ES-I3 (cell line): ENCODE data around the gene CCDC88B.
"Not testable (repeated sequence)": the region's sequence is repeated elsewhere in the genome, so short reads cannot be mapped to it uniquely, and the experiment has no call there.

Experiments used
- H3K36me3 ChIP-seq: 2 replicates; pipeline ENCODE4 v1.6.1; 2013; ENCODE audit warnings: mild to moderate bottlenecking, low read length, control low read depth, moderate library complexity; ENCODE audit not compliant: insufficient read depth
- H3K4me1 ChIP-seq: 2 replicates; pipeline ENCODE4 v1.6.1; 2013; ENCODE audit warnings: mild to moderate bottlenecking, control low read depth, low read length; ENCODE audit not compliant: insufficient read depth
- H3K9ac ChIP-seq: 2 replicates; pipeline ENCODE4 v1.6.1; 2013; ENCODE audit warnings: low read depth, mild to moderate bottlenecking, low read length, moderate library complexity
- H3K9me3 ChIP-seq: 2 replicates; pipeline ENCODE4 v1.6.1; 2013; ENCODE audit warnings: mild to moderate bottlenecking, low read length, moderate library complexity; ENCODE audit not compliant: control insufficient read depth, insufficient read depth

Gene CCDC88B

DNA sequence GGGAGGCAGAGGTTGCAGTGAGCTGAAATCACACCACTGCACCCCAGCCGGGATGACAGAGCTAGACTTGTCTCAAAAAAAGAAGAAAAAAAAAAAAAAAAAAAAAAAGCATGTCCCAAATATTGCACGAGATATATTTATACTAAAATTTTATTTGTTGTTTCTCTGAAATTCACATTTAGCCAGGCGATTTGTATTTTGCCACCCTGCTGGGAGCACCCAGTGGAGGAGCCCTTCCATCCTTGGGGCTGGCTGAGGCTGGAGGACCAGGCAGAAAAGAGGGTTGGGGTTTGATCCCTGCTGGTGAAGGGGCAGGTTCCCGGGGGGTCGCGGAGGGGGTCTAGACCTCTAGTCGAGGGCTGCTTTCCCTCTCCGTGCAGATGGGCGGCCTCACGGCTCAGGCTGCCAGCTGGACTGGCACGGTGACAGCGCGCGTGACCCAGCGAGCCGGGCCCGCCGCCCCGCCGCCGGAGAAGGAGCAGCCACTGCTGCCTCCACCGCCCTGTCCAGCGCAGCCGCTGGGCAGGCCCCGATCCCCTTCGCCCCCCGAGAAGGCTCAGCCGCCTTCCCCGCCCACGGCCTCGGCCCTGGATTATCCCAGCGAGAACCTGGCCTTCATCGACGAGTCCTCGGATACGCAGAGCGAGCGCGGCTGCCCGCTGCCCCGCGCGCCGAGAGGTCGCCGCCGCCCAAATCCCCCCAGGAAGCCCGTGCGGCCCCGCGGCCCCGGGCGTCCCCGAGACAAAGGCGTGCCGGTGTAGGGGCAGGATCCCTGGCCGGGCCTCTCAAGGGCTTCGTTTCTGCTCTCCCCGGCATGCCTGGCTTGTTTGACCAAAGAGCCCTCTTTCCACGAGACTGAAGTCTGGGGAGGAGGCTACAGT lies 40.8 kb upstream of the CCDC88B start:
- no peaks in the 10 kb centered on the region; the same call in 1 of the 2 replicates for H3K9me3 ChIP-seq
- H3K36me3 ChIP-seq, result no peaks in the 10 kb centered on the region
- H3K9ac ChIP-seq, result peak overlapping the region; percentile 64
- peaks cover 3% of the 10 kb centered on the region; the same call in 1 of the 2 replicates for H3K4me1 ChIP-seq

DNA sequence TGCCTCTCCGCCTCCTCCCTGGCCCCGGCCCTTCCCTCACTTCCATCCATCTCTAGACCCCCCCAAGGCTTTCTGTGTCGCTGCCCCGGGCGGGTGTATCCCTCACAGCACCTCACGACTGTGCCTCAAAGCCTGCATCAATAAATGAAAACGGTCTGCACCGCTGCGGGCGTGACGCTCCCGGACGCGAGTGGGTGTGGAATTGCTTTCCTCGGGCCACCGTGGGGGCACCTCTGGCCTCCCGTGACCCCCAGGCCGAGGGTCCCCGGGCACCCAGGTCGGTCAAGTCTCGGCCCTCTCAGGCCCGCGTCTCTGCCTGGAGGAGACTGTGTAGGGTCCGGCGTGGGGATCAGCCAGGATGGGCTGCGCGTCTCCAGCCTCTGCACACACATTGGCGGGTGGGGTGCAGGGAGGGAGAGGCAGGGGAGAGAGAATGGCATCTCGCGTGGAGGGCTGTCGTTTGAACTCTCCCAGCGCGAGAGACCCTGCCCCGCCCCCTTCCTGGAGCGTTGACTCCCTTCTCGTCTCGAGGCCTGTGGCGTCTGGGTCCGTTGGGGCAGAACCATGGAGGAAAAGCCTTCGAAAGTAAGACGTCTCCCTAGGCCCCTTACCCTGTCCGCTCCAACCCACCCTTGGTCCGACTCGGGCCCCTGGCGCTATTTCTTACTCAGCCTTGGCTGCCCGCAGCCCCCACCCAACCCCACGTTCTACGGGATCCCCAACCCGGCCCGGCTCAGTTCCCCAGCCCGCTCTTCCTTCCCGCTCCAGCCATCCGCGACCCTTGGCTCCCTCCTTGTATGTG lies 40.0 kb upstream of the CCDC88B start, which contains the start of gene CATSPERZ:
Gene CATSPERZ (plus strand): TSS at position 512 of the 802 bp plus-strand sequence. CDS start 53 bp downstream, at position 565.
- peaks cover 3% of the 10 kb centered on the region; the same call in 1 of the 2 replicates for H3K4me1 ChIP-seq
- H3K9ac ChIP-seq, result peak within 1 kb of the TSS; percentile 64
- H3K36me3 ChIP-seq, result no peaks in the 10 kb centered on the region
- no peaks in the 10 kb centered on the region; the same call in 1 of the 2 replicates for H3K9me3 ChIP-seq

DNA sequence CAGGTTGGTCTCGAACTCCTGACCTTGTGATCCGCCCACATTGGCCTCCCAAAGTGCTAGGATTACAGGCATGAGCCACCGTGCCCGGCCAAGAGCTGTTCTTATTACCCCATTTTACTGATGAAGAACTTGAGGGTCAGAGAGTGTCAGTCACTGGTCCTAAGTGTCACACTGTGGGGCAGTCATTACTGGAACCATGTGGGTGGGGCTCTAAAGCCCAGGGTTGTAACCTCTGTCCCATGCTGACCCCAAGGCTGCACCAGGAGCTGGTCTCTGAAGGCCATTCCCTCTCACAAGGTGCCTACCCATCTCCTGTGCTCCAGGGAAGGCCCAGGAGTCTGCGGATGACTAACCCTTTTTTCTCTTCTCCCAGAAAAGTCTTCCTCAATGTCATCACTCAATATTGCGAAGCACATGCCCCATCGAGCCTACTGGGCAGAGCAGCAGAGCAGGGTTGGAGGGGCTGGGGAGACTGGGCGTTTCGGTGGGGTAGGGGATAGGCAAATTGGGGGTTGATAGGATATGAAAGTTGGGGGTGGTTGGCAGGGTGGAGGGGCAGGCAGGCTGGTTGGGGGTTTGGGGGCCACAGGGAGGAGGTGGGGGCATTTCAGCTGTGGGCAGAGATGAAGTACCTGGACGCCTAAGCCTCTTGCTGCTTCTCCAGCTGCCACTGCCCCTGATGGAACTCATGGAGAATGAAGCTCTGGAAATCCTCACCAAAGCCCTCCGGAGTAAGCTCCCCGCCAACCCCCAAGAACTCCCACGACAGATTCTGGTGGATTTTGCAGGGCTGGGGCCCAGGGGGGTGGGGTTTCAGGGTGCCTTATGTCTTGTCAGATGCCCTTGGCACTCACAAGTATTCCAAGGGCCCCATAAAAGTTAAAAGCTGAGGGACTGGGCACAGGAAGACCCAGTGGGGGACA lies 36.6 kb upstream of the CCDC88B start:
- Histone ChIP-seq H3K9ac (no peak overlapping the region), H3K36me3 (no peaks in the 10 kb centered on the region), H3K9me3 (no peaks in the 10 kb centered on the region), H3K4me1 (peaks cover 5% of the 10 kb centered on the region; the same call in 1 of the 2 replicates)

DNA sequence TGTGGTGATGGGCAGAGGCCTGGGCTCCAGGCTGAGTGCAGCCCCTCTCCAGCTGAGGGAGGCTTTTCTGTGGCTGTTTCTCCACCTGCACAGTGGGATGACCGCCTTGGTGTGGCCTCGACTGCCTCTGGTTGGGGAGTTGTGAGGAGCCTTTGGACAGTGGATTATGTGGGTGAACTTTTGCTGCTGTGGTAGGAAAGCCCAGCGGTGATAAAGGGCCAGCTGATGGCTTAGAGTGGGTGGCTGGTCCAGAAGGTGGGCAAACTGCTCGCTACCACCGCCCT lies 36.0 kb upstream of the CCDC88B start:
- peak overlapping the region; percentile 83 for H3K9ac ChIP-seq

DNA sequence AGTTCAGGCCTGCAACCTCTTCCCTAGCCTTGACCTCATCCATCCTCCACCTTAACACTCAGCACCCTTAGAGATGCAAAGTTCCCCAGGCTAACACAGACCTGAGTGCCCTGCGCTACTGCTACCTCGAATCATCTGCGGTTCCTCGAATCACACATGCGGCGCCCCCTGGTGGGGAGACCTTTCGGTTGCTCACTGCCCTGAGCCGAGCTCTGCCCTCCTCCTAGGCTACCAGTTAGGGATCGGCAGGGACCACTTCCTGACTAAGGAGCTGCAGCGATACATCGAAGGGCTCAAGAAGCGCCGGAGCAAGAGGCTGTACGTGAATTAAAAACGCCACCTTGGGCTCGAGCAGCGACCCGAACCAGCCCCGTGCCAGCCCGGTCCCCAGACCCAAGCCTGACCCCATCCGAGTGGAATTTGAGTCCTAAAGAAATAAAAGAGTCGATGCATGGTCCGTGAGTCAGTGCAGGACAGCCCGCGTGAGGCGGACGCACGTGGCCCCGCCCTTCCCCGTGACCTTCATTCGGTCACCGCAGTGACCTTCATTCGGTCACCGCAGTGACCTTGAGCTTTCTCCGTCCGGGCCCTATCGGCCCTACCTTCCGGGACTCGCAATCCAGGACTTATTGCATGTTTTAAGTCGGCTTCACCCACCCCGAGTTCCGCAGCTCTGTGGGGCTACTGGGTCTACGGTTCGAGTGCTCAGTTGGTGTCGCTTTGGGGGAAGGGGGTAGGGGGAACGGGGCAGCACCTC lies 35.5 kb upstream of the CCDC88B start:
- H3K9me3 ChIP-seq, result no peaks in the 10 kb centered on the region
- peak overlapping the region; percentile 83 for H3K9ac ChIP-seq
- H3K36me3 ChIP-seq, result no peaks in the 10 kb centered on the region
- H3K4me1 ChIP-seq, result peaks cover 5% of the 10 kb centered on the region; the same call in 1 of the 2 replicates

More for the DNA sequence above, 36.0 kb upstream of the CCDC88B start:
- Histone ChIP-seq H3K36me3 (no peaks in the 10 kb centered on the region), H3K9me3 (no peaks in the 10 kb centered on the region), H3K4me1 (peaks cover 5% of the 10 kb centered on the region; the same call in 1 of the 2 replicates)

DNA sequence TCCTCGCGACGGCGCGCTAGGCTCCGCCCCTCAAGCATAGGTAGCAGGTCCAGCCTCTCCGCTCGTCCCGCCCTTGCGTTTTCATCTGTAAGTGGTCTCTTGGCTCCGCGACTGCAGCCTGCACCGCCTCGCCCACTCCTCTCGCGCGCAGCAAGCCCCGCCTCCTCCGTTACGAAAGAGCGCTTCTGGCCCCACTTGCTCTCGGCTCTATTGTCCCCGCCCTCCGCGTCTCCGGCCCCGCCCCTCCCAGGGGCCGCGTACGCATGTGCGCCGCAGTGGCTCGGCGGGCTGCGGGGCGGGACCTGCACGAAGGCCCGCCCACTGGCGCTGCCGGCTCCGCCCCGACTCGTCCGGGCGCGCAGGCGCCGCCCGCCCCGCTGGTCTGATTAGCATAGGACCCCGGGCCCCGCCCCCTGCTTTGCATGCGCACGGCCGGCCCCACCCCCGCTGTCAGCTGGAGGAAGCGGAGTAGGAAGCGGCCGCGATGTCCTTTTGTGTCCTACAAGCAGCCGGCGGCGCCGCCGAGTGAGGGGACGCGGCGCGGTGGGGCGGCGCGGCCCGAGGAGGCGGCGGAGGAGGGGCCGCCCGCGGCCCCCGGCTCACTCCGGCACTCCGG lies 34.8 kb upstream of the CCDC88B start, which contains the start of gene ESRRA:
Gene ESRRA (plus strand): TSS at position 450 of the 616 bp plus-strand sequence. CDS start 1,656 bp downstream, outside the sequence.
- Histone ChIP-seq H3K9ac (peak within 1 kb of the TSS; percentile 83), H3K4me1 (peaks cover 5% of the 10 kb centered on the region; the same call in 1 of the 2 replicates), H3K36me3 (no peaks in the 10 kb centered on the region), H3K9me3 (no peaks in the 10 kb centered on the region)

DNA sequence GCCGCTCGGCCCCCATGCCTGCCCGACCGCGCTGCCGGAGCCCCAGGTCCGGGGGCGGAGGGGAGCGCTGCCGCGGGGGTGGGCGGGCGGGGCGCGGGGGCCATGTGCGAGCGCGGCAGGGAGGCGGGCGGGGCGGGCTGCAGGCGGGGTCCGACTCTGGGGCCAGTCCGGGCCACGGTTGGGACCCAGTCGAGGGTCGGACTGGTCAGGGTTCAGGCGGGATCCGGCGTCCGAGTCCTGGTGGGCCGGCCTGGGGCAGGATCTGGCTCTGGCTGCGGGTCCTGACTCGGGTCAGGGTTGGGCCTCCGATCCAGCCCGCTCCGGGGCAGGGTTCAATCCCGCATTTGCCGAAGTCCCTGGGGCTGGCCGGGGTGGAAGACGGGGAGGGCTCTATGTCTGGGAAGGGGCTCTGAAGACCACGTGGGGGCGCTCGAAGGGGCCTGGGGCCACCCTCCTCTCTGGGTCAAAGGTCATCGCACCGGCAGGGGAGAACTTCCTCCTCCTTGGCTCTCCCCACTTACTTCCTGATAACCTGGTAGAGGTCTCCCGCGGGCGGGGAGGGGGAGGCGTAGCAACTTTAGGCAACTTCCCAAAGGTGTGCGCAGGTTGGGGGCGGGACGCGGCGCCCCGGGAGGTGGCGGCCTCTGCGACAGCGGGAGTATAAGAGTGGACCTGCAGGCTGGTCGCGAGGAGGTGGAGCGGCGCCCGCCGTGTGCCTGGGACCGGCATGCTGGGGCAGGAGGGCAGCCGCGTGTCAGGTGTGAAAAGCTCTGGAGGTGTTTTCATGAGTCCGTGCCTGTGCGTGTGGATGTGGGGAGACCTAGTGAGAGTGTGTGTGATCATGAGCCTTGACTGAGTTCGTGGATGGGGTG lies 34.1 kb upstream of the CCDC88B start:
- H3K4me1 ChIP-seq, result peaks cover 5% of the 10 kb centered on the region; the same call in 1 of the 2 replicates

GRCh38 chr11:64306563-64306875 lies 33.5 kb upstream of the CCDC88B start:
- Histone ChIP-seq H3K9ac (peak overlapping the region; percentile 68), H3K36me3 (no peaks in the 10 kb centered on the region), H3K4me1 (peaks cover 5% of the 10 kb centered on the region; the same call in 1 of the 2 replicates)

More for the DNA sequence above, 34.1 kb upstream of the CCDC88B start:
- no peaks in the 10 kb centered on the region for H3K9me3 ChIP-seq
- no peaks in the 10 kb centered on the region for H3K36me3 ChIP-seq
- peak overlapping the region; percentile 68 for H3K9ac ChIP-seq

GRCh38 chr11:64306876-64307622 lies 33.0 kb upstream of the CCDC88B start:
- H3K4me1 ChIP-seq, result peaks cover 5% of the 10 kb centered on the region; the same call in 1 of the 2 replicates
- no peaks in the 10 kb centered on the region for H3K9me3 ChIP-seq
- no peaks in the 10 kb centered on the region for H3K36me3 ChIP-seq
- peak overlapping the region; percentile 68; the same call in 1 of the 2 replicates for H3K9ac ChIP-seq

More at GRCh38 chr11:64306563-64306875, 33.5 kb upstream of the CCDC88B start:
- no peaks in the 10 kb centered on the region for H3K9me3 ChIP-seq

GRCh38 chr11:64307795-64308194 lies 32.2 kb upstream of the CCDC88B start:
- H3K4me1 ChIP-seq, H3K9ac ChIP-seq, H3K36me3 ChIP-seq, H3K9me3 ChIP-seq: not testable (repeated sequence)

GRCh38 chr11:64312947-64313346 lies 27.1 kb upstream of the CCDC88B start:
- no peaks in the 10 kb centered on the region for H3K9me3 ChIP-seq
- no peak overlapping the region for H3K9ac ChIP-seq
- H3K36me3 ChIP-seq, result no peaks in the 10 kb centered on the region
- H3K4me1 ChIP-seq, result no peaks in the 10 kb centered on the region
